GM11168 (cell line): ENCODE results near the gene NATD1.

Source experiments
- in situ Hi-C: fragments of 300-500 bp; cut with MboI; formaldehyde crosslinking; loops from one replicate; pipeline ENCODE4 v1.12.0; 2022; ENCODE audit warnings: low sequenced_read_pairs; ENCODE audit not compliant: unreplicated experiment

The NATD1 gene

GRCh38 chr17:21278450-21279197 is 25.4 kb upstream of the NATD1 start:
- in situ Hi-C loops: no loop called here

- in situ Hi-C loops: no loop called here
Measured at GRCh38 chr17:21277332-21277731, 24.1 kb upstream of the NATD1 start.

GRCh38 chr17:21276264-21276588 is 23.0 kb upstream of the NATD1 start:
- in situ Hi-C loops: no loop called here

- in situ Hi-C loops: no loop called here
Measured at GRCh38 chr17:21275579-21276263, 22.5 kb upstream of the NATD1 start.

GRCh38 chr17:21275047-21275578 is 21.9 kb upstream of the NATD1 start:
- in situ Hi-C loops: no loop called here

GRCh38 chr17:21272881-21273792 is 19.9 kb upstream of the NATD1 start:
- in situ Hi-C loops: no loop called here

GRCh38 chr17:21272250-21272649 is 19.0 kb upstream of the NATD1 start:
- in situ Hi-C loops: no loop called here

GRCh38 chr17:21271454-21272183 is 18.4 kb upstream of the NATD1 start:
- in situ Hi-C loops: no loop called here

- in situ Hi-C loops: no loop called here
Measured at GRCh38 chr17:21269394-21269793, 16.2 kb upstream of the NATD1 start.

- in situ Hi-C loops: no loop called here
Measured at GRCh38 chr17:21268596-21269188, 15.5 kb upstream of the NATD1 start.

- in situ Hi-C loops: no loop called here
Measured at GRCh38 chr17:21263376-21263775, 10.2 kb upstream of the NATD1 start.

- in situ Hi-C loops: no loop called here
Measured at GRCh38 chr17:21262259-21262993, 9.2 kb upstream of the NATD1 start.

GRCh38 chr17:21258593-21258992 is 5.4 kb upstream of the NATD1 start:
- in situ Hi-C loops: no loop called here

GRCh38 chr17:21253646-21254441 is 634 bp upstream of the NATD1 start:
- in situ Hi-C loops: no loop called here

- in situ Hi-C loops: no loop called here
Measured at GRCh38 chr17:21252289-21252795, 868 bp downstream of the NATD1 start.

GRCh38 chr17:21251337-21252010 is 1.7 kb downstream of the NATD1 start:
- in situ Hi-C loops: no loop called here

- in situ Hi-C loops: no loop called here
Measured at GRCh38 chr17:21250854-21251253, 2.4 kb downstream of the NATD1 start.
